Gastrocnemius medialis (tissue), 4 donors: ENCODE results near the gene POLD1.

Experiments
- POLR2A ChIP-seq, 2 donors: fragments of 450-650 bp; IDR thresholded peaks; one replicate each; pipeline ENCODE4 v1.6.1; 2017; ENCODE audit warnings: antibody characterized with exemption in 2 of 2, mild to moderate bottlenecking in 2 of 2, moderate library complexity in 2 of 2
- TF ChIP-seq, protein P1 (sequence below), 5 experiments: fragments of 450-650 bp in 3 of 5; fragments of 200-600 bp in 2 of 5; sonication (generic) in 2 of 5; IDR thresholded peaks in 4 of 5; conservative IDR thresholded peaks in 1 of 5; 1 replicate in 4 of 5; 2 replicates in 1 of 5; pipeline ENCODE4 v1.5.1; 2016 to 2019; ENCODE audit warnings: antibody characterized with exemption in 5 of 5, mild to moderate bottlenecking in 3 of 5, moderate library complexity in 3 of 5

DNA sequence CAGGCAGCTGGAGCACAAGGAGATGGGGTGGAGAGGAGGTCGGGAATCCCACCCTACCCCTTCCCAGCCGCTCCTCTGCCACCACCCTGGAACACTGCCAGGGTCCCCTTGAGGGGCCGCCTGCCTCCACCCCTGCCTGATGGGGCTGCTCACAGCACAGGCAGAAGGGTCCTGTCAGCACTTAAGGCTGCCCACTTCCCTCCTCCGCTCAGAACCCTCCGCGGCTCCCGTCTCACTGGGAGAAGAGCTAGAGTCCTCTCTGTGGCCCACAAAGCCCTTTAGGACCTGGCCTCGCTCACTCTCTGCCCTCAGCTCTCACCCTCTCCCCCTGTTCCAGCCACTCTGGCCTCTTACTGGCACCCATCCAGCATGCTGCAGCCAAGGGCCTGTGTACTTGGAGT lies 3.4 kb upstream of the POLD1 start:
- TF ChIP-seq, protein P1, sequence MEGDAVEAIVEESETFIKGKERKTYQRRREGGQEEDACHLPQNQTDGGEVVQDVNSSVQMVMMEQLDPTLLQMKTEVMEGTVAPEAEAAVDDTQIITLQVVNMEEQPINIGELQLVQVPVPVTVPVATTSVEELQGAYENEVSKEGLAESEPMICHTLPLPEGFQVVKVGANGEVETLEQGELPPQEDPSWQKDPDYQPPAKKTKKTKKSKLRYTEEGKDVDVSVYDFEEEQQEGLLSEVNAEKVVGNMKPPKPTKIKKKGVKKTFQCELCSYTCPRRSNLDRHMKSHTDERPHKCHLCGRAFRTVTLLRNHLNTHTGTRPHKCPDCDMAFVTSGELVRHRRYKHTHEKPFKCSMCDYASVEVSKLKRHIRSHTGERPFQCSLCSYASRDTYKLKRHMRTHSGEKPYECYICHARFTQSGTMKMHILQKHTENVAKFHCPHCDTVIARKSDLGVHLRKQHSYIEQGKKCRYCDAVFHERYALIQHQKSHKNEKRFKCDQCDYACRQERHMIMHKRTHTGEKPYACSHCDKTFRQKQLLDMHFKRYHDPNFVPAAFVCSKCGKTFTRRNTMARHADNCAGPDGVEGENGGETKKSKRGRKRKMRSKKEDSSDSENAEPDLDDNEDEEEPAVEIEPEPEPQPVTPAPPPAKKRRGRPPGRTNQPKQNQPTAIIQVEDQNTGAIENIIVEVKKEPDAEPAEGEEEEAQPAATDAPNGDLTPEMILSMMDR (IDR thresholded peaks at IDR 0.05 in 4 of 5, conservative IDR thresholded peaks at IDR 0.05 in 1 of 5) = no peak
- TF ChIP-seq POLR2A (IDR thresholded peaks at IDR 0.05) = no peak
